ENCODE data around the gene CFAP97.

GRCh38 chr4:185237175-185237574, 33.4 kb upstream of the CFAP97 start:
- no peak for TF ChIP-seq CTCF (IDR thresholded peaks at IDR 0.05)
- TF ChIP-seq POLR2A (IDR thresholded peaks at IDR 0.05): no peak
